Measurements from ENCODE around the gene LIN7C.

Gene LIN7C

DNA sequence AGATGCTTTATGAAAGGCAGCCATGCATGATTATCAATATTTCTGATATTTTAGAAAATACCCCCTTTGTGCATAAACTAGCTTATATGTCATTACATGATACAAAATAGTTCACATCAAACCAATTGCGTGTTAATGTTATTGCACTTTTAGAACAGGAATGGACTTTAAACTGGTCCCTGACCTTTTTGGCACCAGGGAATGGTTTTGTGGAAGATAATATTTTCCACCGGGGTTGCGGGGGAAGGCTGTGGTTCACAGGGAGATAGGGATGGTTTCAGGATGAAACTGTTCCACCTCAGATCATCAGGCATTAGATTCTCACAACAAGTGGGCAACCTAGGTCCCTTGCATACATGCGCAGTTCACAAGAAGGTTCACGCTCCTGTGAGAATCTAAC, 17.5 kb downstream of the LIN7C start:
- H3K36me3 ChIP-seq (ENCODE audit: insufficient read depth, low read length): peaks cover 10% of the 10 kb centered on the region
- no peak overlapping the region for H3K27ac ChIP-seq (ENCODE audit: low read depth, low read length)
- H3K4me3 ChIP-seq (ENCODE audit: low read depth, low read length): no peak overlapping the region
- no peaks in the 10 kb centered on the region for H3K27me3 ChIP-seq (ENCODE audit: insufficient read depth, low read length)
- H3K4me1 ChIP-seq (ENCODE audit: control insufficient read depth, insufficient read depth, low read length, unreplicated experiment): no peaks in the 10 kb centered on the region
- H2AFZ ChIP-seq (ENCODE audit: low read length, unreplicated experiment): no peak overlapping the region
- H3K79me2 ChIP-seq (ENCODE audit: control insufficient read depth, insufficient read depth, low read length, unreplicated experiment): no peaks in the 10 kb centered on the region

GRCh38 chr11:27487706-27488105, 18.9 kb downstream of the LIN7C start:
- Histone ChIP-seq H3K4me3 (ENCODE audit: low read depth, low read length) (no peak overlapping the region), H2AFZ (ENCODE audit: low read length, unreplicated experiment) (no peak overlapping the region), H3K4me1 (ENCODE audit: control insufficient read depth, insufficient read depth, low read length, unreplicated experiment) (no peaks in the 10 kb centered on the region), H3K27me3 (ENCODE audit: insufficient read depth, low read length) (no peaks in the 10 kb centered on the region), H3K36me3 (ENCODE audit: insufficient read depth, low read length) (peaks cover 8% of the 10 kb centered on the region), H3K27ac (ENCODE audit: low read depth, low read length) (no peak overlapping the region), H3K79me2 (ENCODE audit: control insufficient read depth, insufficient read depth, low read length, unreplicated experiment) (no peaks in the 10 kb centered on the region)

GRCh38 chr11:27485930-27486773, 20.4 kb downstream of the LIN7C start:
- Histone ChIP-seq H3K79me2 (ENCODE audit: control insufficient read depth, insufficient read depth, low read length, unreplicated experiment) (no peaks in the 10 kb centered on the region), H2AFZ (ENCODE audit: low read length, unreplicated experiment) (no peak overlapping the region), H3K27me3 (ENCODE audit: insufficient read depth, low read length) (no peaks in the 10 kb centered on the region), H3K4me1 (ENCODE audit: control insufficient read depth, insufficient read depth, low read length, unreplicated experiment) (no peaks in the 10 kb centered on the region), H3K4me3 (ENCODE audit: low read depth, low read length) (no peak overlapping the region), H3K36me3 (ENCODE audit: insufficient read depth, low read length) (peaks cover 4% of the 10 kb centered on the region), H3K27ac (ENCODE audit: low read depth, low read length) (no peak overlapping the region)

DNA sequence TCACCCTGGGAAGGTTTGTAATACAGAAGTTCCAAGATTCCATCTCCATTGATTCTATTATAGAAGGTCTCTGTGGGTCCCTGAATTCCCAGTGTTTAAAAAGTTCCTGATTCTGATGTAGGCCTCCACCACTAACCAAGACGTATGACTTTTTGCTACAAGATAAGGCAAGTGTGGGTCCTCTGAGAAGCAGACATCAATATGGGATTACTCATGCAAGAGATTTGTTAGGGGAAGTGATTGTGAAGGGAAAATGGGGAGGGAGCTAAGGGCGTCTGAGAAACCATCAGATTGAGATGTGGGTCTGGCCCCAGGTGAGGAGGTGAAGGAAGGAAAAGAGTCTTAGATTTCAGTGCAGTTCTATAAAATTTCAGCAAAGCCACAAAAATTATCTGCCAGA, 23.8 kb downstream of the LIN7C start:
- Histone ChIP-seq H3K36me3 (ENCODE audit: insufficient read depth, low read length) (no peaks in the 10 kb centered on the region), H2AFZ (ENCODE audit: low read length, unreplicated experiment) (no peak overlapping the region), H3K27me3 (ENCODE audit: insufficient read depth, low read length) (no peaks in the 10 kb centered on the region), H3K79me2 (ENCODE audit: control insufficient read depth, insufficient read depth, low read length, unreplicated experiment) (no peaks in the 10 kb centered on the region), H3K27ac (ENCODE audit: low read depth, low read length) (no peak overlapping the region), H3K4me3 (ENCODE audit: low read depth, low read length) (no peak overlapping the region), H3K4me1 (ENCODE audit: control insufficient read depth, insufficient read depth, low read length, unreplicated experiment) (no peaks in the 10 kb centered on the region)

GRCh38 chr11:27481992-27482391, 24.6 kb downstream of the LIN7C start:
- Histone ChIP-seq H3K36me3 (ENCODE audit: insufficient read depth, low read length) (no peaks in the 10 kb centered on the region), H3K27me3 (ENCODE audit: insufficient read depth, low read length) (no peaks in the 10 kb centered on the region), H3K27ac (ENCODE audit: low read depth, low read length) (no peak overlapping the region)

DNA sequence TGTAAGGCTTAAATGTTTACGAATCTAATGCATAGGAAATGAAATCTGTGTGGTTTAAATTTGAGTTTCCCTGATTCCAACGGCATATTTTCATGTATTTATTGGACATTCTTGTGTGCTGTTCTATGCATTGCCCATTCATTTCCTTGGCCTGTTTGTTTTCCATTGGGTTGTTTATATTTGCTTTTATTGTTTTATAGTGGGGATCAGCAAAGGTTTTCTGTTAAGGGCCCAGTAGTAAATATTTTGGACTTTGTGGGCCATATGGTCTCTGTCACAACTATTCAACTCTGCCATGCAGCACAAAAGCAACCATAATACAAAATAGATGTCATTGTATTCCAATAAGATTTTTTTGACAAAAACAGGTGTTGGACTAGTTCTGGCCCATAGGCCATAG, 28.7 kb downstream of the LIN7C start:
- no peak overlapping the region for H3K27ac ChIP-seq (ENCODE audit: low read depth, low read length)
- no peaks in the 10 kb centered on the region for H3K27me3 ChIP-seq (ENCODE audit: insufficient read depth, low read length)
- H3K79me2 ChIP-seq (ENCODE audit: control insufficient read depth, insufficient read depth, low read length, unreplicated experiment): no peaks in the 10 kb centered on the region
- H3K4me1 ChIP-seq (ENCODE audit: control insufficient read depth, insufficient read depth, low read length, unreplicated experiment): peaks cover 6% of the 10 kb centered on the region
- H3K4me3 ChIP-seq (ENCODE audit: low read depth, low read length): no peak overlapping the region
- H2AFZ ChIP-seq (ENCODE audit: low read length, unreplicated experiment): no peak overlapping the region
- H3K36me3 ChIP-seq (ENCODE audit: insufficient read depth, low read length): no peaks in the 10 kb centered on the region

More at GRCh38 chr11:27481992-27482391, 24.6 kb downstream of the LIN7C start:
- Histone ChIP-seq H3K4me1 (ENCODE audit: control insufficient read depth, insufficient read depth, low read length, unreplicated experiment) (no peaks in the 10 kb centered on the region), H2AFZ (ENCODE audit: low read length, unreplicated experiment) (no peak overlapping the region), H3K4me3 (ENCODE audit: low read depth, low read length) (no peak overlapping the region), H3K79me2 (ENCODE audit: control insufficient read depth, insufficient read depth, low read length, unreplicated experiment) (no peaks in the 10 kb centered on the region)

DNA sequence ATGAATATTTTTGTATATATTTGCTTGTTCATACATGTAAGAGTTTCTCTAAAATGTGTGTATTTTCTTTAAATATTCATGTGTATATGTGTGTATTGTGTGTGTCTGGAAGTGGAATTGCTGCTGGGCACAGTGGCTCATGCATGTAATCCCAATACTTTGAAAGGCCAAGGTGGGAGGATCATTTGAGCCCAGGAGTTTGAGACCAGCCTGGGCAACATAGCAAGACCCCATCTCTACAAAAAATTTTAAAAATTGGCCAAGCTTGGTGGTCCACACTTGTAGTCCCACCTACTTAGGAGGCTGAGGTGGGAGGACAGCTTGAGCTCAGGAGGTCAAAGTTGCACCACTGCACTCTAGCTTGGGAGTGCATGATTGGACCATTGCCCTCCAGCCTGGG, 29.3 kb downstream of the LIN7C start:
- no peaks in the 10 kb centered on the region for H3K27me3 ChIP-seq (ENCODE audit: insufficient read depth, low read length)
- H3K79me2 ChIP-seq (ENCODE audit: control insufficient read depth, insufficient read depth, low read length, unreplicated experiment): no peaks in the 10 kb centered on the region
- no peaks in the 10 kb centered on the region for H3K36me3 ChIP-seq (ENCODE audit: insufficient read depth, low read length)
- peaks cover 6% of the 10 kb centered on the region for H3K4me1 ChIP-seq (ENCODE audit: control insufficient read depth, insufficient read depth, low read length, unreplicated experiment)
- no peak overlapping the region for H2AFZ ChIP-seq (ENCODE audit: low read length, unreplicated experiment)
- no peak overlapping the region for H3K27ac ChIP-seq (ENCODE audit: low read depth, low read length)
- no peak overlapping the region for H3K4me3 ChIP-seq (ENCODE audit: low read depth, low read length)

- Histone ChIP-seq H2AFZ (ENCODE audit: low read length, unreplicated experiment) (no peak overlapping the region), H3K27ac (ENCODE audit: low read depth, low read length) (no peak overlapping the region), H3K4me1 (ENCODE audit: control insufficient read depth, insufficient read depth, low read length, unreplicated experiment) (peaks cover 13% of the 10 kb centered on the region), H3K79me2 (ENCODE audit: control insufficient read depth, insufficient read depth, low read length, unreplicated experiment) (peaks cover 5% of the 10 kb centered on the region), H3K4me3 (ENCODE audit: low read depth, low read length) (no peak overlapping the region), H3K36me3 (ENCODE audit: insufficient read depth, low read length) (no peaks in the 10 kb centered on the region), H3K27me3 (ENCODE audit: insufficient read depth, low read length) (no peaks in the 10 kb centered on the region)
These were observed 30.9 kb downstream of the LIN7C start for GRCh38 chr11:27475622-27476021.

GRCh38 chr11:27473017-27473406, 33.6 kb downstream of the LIN7C start:
- H3K79me2 ChIP-seq (ENCODE audit: control insufficient read depth, insufficient read depth, low read length, unreplicated experiment): peaks cover 5% of the 10 kb centered on the region
- peak overlapping the region; percentile 67 for H2AFZ ChIP-seq (ENCODE audit: low read length, unreplicated experiment)
- peak overlapping the region; percentile 93 for H3K4me3 ChIP-seq (ENCODE audit: low read depth, low read length)
- no peaks in the 10 kb centered on the region for H3K36me3 ChIP-seq (ENCODE audit: insufficient read depth, low read length)
- no peak overlapping the region for H3K27ac ChIP-seq (ENCODE audit: low read depth, low read length)
- H3K4me1 ChIP-seq (ENCODE audit: control insufficient read depth, insufficient read depth, low read length, unreplicated experiment): peaks cover 29% of the 10 kb centered on the region
- no peaks in the 10 kb centered on the region for H3K27me3 ChIP-seq (ENCODE audit: insufficient read depth, low read length)

DNA sequence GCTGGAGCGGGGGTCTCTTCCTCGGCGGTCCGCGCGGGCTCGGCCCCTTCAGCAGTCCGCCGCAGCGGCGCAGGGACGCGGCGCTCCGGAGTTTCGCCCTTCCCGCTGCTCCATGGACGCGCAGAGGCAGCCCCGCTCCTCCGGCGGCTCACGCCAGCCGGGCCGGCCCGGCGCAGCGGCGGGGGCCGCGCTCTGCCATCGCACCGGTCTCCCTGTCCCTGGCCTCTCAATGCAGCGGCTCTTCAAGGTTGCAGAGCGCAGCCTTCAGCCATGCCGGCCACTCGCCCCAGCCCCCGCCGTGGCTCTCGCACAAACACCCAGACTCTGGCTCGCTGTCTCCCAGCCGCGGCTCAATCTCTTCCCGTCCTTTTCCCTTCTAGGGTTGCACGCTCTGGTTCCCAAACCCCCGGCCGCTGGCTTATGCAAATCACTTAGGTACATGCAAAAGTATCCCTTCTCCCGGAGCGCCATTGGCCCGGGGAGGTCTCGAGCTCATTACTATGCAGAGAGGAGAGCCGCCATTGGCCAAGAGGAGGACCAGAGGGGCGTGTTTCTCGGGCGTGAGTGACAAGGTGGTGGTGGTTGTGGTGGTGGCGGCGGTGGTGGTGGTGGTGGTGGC, 34.1 kb downstream of the LIN7C start, which contains the start of gene LGR4:
LGR4 (minus strand) TSS at position 393 of the 619 bp plus-strand sequence. CDS start 488 bp downstream, outside the sequence.
- no peaks in the 10 kb centered on the region for H3K36me3 ChIP-seq (ENCODE audit: insufficient read depth, low read length)
- peak within 1 kb of the TSS; percentile 95 for H2AFZ ChIP-seq (ENCODE audit: low read length, unreplicated experiment)
- H3K4me1 ChIP-seq (ENCODE audit: control insufficient read depth, insufficient read depth, low read length, unreplicated experiment): peaks cover 33% of the 10 kb centered on the region
- peaks cover 5% of the 10 kb centered on the region for H3K79me2 ChIP-seq (ENCODE audit: control insufficient read depth, insufficient read depth, low read length, unreplicated experiment)
- H3K27me3 ChIP-seq (ENCODE audit: insufficient read depth, low read length): no peaks in the 10 kb centered on the region
- no peak within 1 kb of the TSS for H3K27ac ChIP-seq (ENCODE audit: low read depth, low read length)
- H3K4me3 ChIP-seq (ENCODE audit: low read depth, low read length): peak within 1 kb of the TSS; percentile 93
